Kidney tubule cell (primary cell): ENCODE data around the gene ZNF532.
A peak's percentile ranks its signal among the peaks of the same experiment; 100 is the strongest.
"Not testable (repeated sequence)": the region's sequence is repeated elsewhere in the genome, so short reads cannot be mapped to it uniquely, and the experiment has no call there.

Source experiments
- DNase-seq: peaks from one replicate; pipeline ENCODE4 v3.0.0-alpha.2; 2018; ENCODE audit warnings: low spot score

ZNF532 gene

GRCh38 chr18:58847383-58848071 lies 17.1 kb upstream of the ZNF532 start:
- no peak for DNase-seq

DNA sequence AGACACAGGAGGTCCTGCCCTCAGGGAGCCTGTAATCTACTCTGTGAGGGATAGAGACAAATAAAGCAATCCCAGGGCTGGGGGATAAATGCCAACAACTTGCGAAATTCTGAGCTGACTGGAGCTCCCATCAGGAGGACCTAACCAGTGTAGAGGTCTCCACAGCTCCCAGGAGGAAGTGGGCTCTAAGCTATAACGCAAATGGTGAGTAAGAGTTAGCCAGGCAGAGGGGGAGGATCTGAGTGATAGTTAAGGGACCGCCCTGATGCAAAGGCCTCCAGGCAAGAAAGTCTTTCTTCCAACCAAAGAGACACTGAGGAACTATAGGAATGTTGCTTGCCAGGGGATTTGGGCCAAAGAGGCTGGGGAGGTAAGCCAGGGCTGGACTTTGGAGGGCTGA lies 16.0 kb upstream of the ZNF532 start:
- DNase-seq: peak; percentile 58

DNA sequence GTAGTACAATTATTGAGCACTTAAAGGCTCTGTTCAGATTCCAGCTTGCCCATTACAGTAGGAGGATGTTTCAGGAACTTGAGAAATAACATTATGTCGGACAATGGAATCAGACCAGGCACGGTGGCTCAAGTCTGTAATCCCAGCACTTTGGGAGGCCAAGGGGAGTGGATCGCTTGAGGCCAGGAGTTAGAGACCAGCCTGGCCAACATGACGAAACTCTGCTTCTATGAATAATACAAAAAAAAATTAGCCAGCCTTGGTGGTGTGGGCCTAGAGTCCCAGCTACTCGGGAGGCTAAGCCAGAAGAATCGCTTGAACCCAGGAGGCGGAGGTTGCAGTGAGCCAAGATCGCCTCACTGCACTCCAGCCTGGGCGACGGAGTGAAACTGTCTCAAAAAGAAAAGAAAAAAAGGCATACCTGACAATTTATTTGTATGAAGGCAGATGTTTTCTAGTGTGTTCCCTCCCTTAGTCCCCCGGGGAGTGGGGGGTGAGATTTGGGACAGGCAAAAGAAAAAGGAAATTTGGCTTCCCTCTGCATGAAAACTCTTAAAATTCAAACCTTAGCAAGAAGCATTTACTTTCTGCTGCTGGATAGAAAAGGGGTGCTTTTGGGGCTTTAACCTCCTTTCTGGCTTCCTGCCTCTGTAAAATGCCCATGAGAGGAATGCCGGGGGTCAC lies 13.7 kb upstream of the ZNF532 start:
- DNase-seq: peak; percentile 22

- no peak for DNase-seq
Observed at GRCh38 chr18:58851856-58852255, 12.8 kb upstream of the ZNF532 start.

- DNase-seq: no peak
Observed at GRCh38 chr18:58852629-58853028, 12.0 kb upstream of the ZNF532 start.

DNA sequence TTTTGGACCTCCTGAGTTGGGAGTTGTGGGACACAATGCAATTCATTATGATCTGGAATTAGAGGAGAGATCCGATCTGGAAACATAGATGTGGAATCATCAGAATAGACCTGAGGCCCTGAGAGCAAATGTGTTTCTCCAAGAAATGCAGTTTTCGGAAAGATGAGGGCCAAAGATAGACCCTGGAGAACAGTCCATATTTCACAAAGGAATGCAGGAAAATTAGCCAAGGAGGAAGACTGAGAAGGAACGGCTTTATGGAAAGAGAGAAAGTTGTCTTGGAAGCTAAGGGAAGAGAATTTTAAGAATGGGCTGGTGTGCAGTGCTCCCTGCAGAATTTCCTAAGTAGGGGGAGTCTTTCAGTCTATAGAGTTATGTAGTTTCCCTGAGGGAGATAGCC lies 11.1 kb upstream of the ZNF532 start:
- no peak for DNase-seq

DNA sequence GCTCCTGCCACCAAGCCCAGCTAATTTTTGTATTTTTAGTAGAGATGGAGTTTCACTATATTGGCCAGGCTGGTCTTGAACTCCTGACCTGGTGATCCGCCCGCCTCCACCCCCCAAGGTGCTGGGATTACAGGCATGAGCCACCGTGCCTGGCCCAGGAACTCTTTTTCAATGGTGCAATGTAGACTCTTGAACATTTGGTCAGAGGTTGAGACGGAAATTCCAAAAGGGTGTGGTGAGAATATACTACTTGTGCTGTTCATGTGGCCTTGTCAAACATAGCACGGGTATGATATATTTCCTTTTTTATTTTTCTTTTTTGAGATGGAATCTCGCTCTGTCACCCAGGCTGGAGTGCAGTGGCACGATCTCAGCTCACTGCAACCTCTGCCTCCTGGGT lies 9.2 kb upstream of the ZNF532 start:
- not testable (repeated sequence) for DNase-seq

DNA sequence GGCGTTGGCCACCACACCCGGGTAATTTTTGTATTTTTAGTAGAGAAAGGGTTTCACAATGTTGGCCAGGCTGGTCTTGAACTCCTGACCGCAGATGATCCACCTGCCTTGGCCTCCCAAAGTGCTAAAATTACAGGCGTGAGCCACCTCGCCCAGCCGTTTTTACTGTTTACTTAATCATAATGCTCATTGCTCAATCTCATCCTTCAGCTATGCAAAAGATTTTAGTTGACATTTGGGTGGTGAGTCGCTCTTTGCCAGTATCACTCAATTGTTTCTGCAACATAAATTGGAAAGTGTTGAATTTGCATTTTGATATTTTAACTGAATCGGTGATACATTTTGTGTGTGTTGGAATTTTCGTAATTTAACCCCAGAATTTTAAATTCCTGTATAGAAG lies 7.8 kb upstream of the ZNF532 start:
- peak; percentile 70 for DNase-seq

- no peak for DNase-seq
Observed at GRCh38 chr18:58858591-58859468, 5.8 kb upstream of the ZNF532 start.

DNA sequence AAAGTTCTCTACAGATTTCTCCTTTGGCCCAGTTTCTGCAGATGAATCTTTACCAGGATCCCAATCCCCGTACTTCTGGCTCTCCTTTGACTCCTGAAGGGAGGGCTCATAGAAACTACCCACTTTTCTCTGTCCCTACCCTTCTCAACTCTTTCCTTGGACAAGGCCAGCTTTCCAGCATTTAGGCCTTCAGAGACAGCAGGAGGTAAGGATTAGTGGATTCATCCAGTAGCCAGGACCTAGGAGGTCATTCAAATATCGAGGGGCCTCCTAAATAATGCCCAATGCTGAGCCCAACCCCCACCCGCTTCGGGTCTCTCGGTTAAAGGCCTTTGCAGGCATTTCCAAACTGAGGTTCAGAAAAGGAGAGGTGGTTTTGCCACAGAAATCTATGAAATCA lies 4.8 kb upstream of the ZNF532 start:
- no peak for DNase-seq

- DNase-seq: no peak
Observed at GRCh38 chr18:58860747-58861231, 3.9 kb upstream of the ZNF532 start.

GRCh38 chr18:58861353-58861752 lies 3.3 kb upstream of the ZNF532 start:
- DNase-seq: no peak

DNA sequence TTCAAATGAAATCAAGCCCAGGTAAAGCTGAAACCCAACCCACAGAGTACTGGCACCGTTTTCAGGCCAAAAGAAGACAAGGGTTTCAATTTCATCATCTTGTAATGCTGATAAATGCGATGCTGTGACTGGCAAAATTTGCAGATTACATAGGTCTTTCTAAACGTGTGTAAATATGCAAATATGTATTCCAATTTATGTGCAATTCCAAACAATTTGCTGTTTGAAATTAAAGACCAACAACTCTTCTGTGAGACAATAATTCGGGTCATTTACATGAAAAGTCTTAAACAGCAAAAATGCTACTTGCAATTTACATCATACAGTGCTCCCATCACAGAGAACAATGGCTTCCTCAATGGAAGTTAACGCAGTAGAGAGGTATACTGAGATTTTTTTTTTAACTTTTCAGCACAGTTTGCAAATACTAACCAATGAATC lies 2.8 kb upstream of the ZNF532 start:
- no peak for DNase-seq

GRCh38 chr18:58862356-58862755 lies 2.3 kb upstream of the ZNF532 start:
- DNase-seq: no peak

GRCh38 chr18:58862851-58863538 lies 1.7 kb upstream of the ZNF532 start:
- DNase-seq: peak; percentile 51

DNA sequence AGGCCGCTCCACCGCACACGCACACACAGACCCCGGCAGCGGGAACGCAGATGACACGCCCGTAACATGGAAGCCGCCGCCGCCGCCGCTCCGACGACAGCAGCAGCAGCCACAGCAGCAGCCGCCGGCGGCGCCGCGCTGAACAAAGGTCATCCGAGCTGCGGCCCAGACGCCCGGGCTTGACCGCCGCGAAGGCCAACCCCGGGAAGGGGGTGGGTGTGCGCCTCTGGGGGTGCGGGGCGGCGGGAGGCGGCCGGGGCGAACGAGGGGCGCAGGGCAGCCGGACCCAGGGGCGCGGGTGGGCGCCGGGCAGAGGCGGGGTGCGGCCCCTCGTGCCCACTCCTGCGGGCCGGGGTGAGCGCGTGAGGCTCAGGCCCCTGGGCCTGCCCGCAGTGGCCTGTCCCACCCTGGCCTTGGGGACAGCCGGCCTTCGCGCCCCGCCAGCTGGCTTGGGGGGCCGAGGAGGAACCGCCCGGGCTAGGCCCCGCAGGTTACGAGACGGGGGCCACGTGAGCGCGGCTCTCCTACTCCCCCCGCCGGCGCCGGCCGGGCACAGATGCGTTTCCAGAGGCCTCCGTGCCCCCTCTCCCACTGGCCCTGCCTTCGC lies 1.0 kb upstream of the ZNF532 start:
- DNase-seq: peak; percentile 50

DNA sequence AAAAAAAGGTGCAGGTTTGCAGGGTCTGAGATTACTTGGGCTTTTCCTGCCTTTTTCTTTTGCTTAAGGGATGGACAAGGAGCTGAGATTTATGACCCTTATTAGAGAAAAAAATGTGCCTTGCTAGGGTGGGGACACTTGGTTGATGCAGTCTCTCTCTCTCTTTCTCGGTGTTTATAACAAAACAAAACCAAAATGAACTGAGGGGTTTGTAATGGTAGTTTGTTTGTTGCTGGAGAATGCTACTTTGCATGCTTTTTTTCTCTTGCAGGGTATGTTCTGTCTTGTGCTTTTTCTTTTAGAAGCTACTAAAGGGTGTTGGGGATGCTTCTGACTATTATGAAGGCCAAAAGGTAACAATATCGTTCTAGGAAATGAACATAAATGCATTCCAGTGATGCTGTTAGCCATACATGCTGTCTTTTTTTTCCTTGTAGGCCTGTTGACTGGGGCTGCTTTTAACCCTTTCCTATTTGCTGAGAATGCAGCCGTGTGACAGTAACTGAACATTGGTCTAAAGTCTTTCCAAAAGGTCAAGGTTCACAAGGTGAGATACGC lies 435 bp downstream of the ZNF532 start:
- DNase-seq: no peak

DNA sequence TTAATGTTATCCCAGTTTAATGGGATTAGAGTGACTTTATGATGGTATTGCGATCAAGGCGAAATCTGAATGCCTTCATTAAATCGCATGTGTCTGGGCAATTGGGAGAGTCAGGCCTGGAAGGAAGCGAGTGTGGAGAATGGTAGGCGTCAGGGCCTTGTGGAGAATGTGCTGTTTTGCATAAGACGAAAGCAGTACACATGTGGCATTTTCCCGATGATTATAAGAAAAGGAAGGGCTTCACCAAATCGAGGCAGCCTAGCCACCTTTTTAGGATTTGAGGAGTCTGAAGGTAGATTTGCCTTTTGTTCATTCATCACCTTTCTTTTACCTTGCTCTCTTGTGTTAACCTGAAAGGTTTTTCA lies 1.0 kb downstream of the ZNF532 start:
- no peak for DNase-seq

- no peak for DNase-seq
Observed at GRCh38 chr18:58866066-58866772, 1.5 kb downstream of the ZNF532 start.

- no peak for DNase-seq
Observed at GRCh38 chr18:58866773-58867150, 2.1 kb downstream of the ZNF532 start.
